HepG2 (cell line): Measurements from ENCODE around the gene TMCC1. TPM values are rescaled to one million over a fixed set of nuclear protein-coding genes. Genes with fewer than 3 reads are reported as not detected.

Experiments
- ATF5 ChIP-seq: sonication (generic); formaldehyde crosslinking; IDR thresholded peaks from 2 replicates; pipeline ENCODE4 v1.4.0; 2020; ENCODE audit warnings: mild to moderate bottlenecking, low read depth, missing genetic modification reagents
- ATF7 ChIP-seq, 2 experiments: fragments of 450-650 bp in 1 of 2; sonication (generic) in 1 of 2; formaldehyde crosslinking in 1 of 2; IDR thresholded peaks; 2 replicates each; pipeline versions ENCODE4 v1.4.0 to v1.6.1; 2016 to 2020; ENCODE audit warnings: antibody characterized with exemption in 1 of 2, mild to moderate bottlenecking in 1 of 2, missing genetic modification reagents in 1 of 2
- CBX5 ChIP-seq: sonication (generic); formaldehyde crosslinking; IDR thresholded peaks from 2 replicates; pipeline ENCODE4 v1.4.0; 2020; ENCODE audit warnings: missing genetic modification reagents, borderline replicate concordance
- DZIP1 ChIP-seq: sonication (generic); formaldehyde crosslinking; IDR thresholded peaks from 2 replicates; pipeline ENCODE4 v1.5.0; 2020; ENCODE audit warnings: mild to moderate bottlenecking, missing genetic modification reagents
- KAT8 ChIP-seq: IDR thresholded peaks from 2 replicates; pipeline ENCODE4 v1.6.1; 2016; ENCODE audit warnings: missing genetic modification reagents, missing compliant biosample characterization
- KMT2B ChIP-seq: IDR thresholded peaks from 2 replicates; pipeline ENCODE4 v1.6.1; 2016; ENCODE audit warnings: missing genetic modification reagents, missing compliant biosample characterization
- MAZ ChIP-seq, 2 experiments: sonication (generic) in 1 of 2; formaldehyde crosslinking in 1 of 2; IDR thresholded peaks; 2 replicates each; pipeline versions ENCODE4 v1.5.0 to v1.6.1; 2012 to 2020; ENCODE audit warnings: low read depth in 2 of 2, mild to moderate bottlenecking in 2 of 2, borderline replicate concordance in 1 of 2, improper control_type of control experiment in 1 of 2, low read length in 1 of 2, missing genetic modification reagents in 1 of 2, moderate library complexity in 1 of 2
- NAIF1 ChIP-seq: sonication (generic); formaldehyde crosslinking; IDR thresholded peaks from 2 replicates; pipeline ENCODE4 v1.5.0; 2020; ENCODE audit warnings: mild to moderate bottlenecking, missing genetic modification reagents, borderline replicate concordance
- NFAT5 ChIP-seq: sonication (generic); formaldehyde crosslinking; IDR thresholded peaks from 2 replicates; pipeline ENCODE4 v1.4.0; 2020; ENCODE audit warnings: missing genetic modification reagents
- ZBTB46 ChIP-seq: sonication (generic); formaldehyde crosslinking; IDR thresholded peaks from 2 replicates; pipeline ENCODE4 v1.4.0; 2020; ENCODE audit warnings: mild to moderate bottlenecking, missing genetic modification reagents, borderline replicate concordance
- ZC3H13 ChIP-seq: sonication (generic); formaldehyde crosslinking; IDR thresholded peaks from 2 replicates; pipeline ENCODE4 v1.8.1; 2023; ENCODE audit warnings: mild to moderate bottlenecking, missing genetic modification reagents, moderate library complexity
- ZMYM3 ChIP-seq: sonication (generic); formaldehyde crosslinking; IDR thresholded peaks from 2 replicates; pipeline ENCODE4 v1.5.1; 2020; ENCODE audit warnings: mild to moderate bottlenecking, missing genetic modification reagents
- ZNF329 ChIP-seq: sonication (generic); formaldehyde crosslinking; IDR thresholded peaks from 2 replicates; pipeline ENCODE4 v1.9.0; 2021; ENCODE audit warnings: low read depth, mild to moderate bottlenecking, missing genetic modification reagents
- ZNF382 ChIP-seq: sonication (generic); formaldehyde crosslinking; IDR thresholded peaks from 2 replicates; pipeline ENCODE4 v1.5.0; 2020; ENCODE audit warnings: missing genetic modification reagents, mild to moderate bottlenecking, borderline replicate concordance
- ZNF580 ChIP-seq: IDR thresholded peaks from 2 replicates; pipeline ENCODE4 v1.6.1; 2016; ENCODE audit warnings: low read depth, borderline replicate concordance
- ZNF670 ChIP-seq: sonication (generic); formaldehyde crosslinking; IDR thresholded peaks from 2 replicates; pipeline ENCODE4 v1.8.0; 2022; ENCODE audit warnings: mild to moderate bottlenecking, missing genetic modification reagents, borderline replicate concordance
- ZNF772 ChIP-seq: sonication (generic); formaldehyde crosslinking; IDR thresholded peaks from 2 replicates; pipeline ENCODE4 v1.5.0; 2020; ENCODE audit warnings: mild to moderate bottlenecking, missing genetic modification reagents
- polyA plus RNA-seq, 8 experiments: library from polyadenylated mRNA; depleted of rRNA in 3 of 8; stranded (reverse) in 7 of 8; unstranded in 1 of 8; fragments of >200 nt; fragmentation: Illumina TruSeq in 4 of 8; extraction: Trizol in 4 of 8; gene quantifications; 2 replicates each; pipeline versions ENCODE4 v1.2.1 to v1.2.3, GENCODE V29; 2011 to 2016; ENCODE audit warnings: low read depth in 4 of 8, missing spikeins in 1 of 8, mixed read lengths in 1 of 8; ENCODE audit not compliant: insufficient read depth in 1 of 8
- total RNA-seq, 5 experiments: library from RNA; depleted of rRNA; stranded (reverse); fragments of >200 nt; fragmentation: Illumina TruSeq; extraction: Trizol; gene quantifications; 2 replicates each; pipeline ENCODE4 v1.2.3, GENCODE V29; 2016; ENCODE audit warnings: low read depth in 1 of 5

The TMCC1 gene
- total and polyA plus RNA-seq, 2 of the 13 experiments (the other 11 are each of a cell fraction or from before 2014, with no cell fraction given), result 12.1 to 264 TPM

- TF ChIP-seq ATF5 (no peak), MAZ (IDR thresholded peaks at IDR 0.05; ENCODE audit: borderline replicate concordance, low read depth, low read length) (no peak), MAZ (CRISPR knock-in tag; IDR thresholded peaks at IDR 0.05; ENCODE audit: low read depth) (no peak), NAIF1 (CRISPR knock-in tag) (no peak), ZMYM3 (no peak), NFAT5 (CRISPR knock-in tag) (no peak), ZNF772 (CRISPR knock-in tag) (no peak; the same call in 1 of the 2 replicates), ZNF580 (CRISPR knock-in tag) (no peak), ZNF670 (CRISPR knock-in tag) (no peak), ZNF329 (no peak), CBX5 (CRISPR knock-in tag) (no peak), ZBTB46 (CRISPR knock-in tag) (no peak), ATF7 (IDR thresholded peaks at IDR 0.05) (no peak), ATF7 (CRISPR knock-in tag; IDR thresholded peaks at IDR 0.05) (no peak), KAT8 (peak; percentile 44; the same call in 1 of the 2 replicates), DZIP1 (no peak), KMT2B (CRISPR knock-in tag) (peak; percentile 34; the same call in 1 of the 2 replicates), ZC3H13 (CRISPR knock-in tag) (peak; percentile 59; the same call in 1 of the 2 replicates), ZNF382 (CRISPR knock-in tag) (no peak)
Measured at GRCh38 chr3:129656659-129657247, 236.8 kb downstream of the TMCC1 start (continued).
